HepG2 (cell line): ENCODE measurements around the gene PCSK6. TPM values are rescaled to one million over a fixed set of nuclear protein-coding genes. Genes with fewer than 3 reads are reported as not detected.
A peak's percentile ranks its signal among the peaks of the same experiment; 100 is the strongest.

ENCODE experiments used
- ADNP ChIP-seq: sonication (generic); formaldehyde crosslinking; IDR thresholded peaks from 2 replicates; pipeline ENCODE4 v1.4.0; 2020; ENCODE audit warnings: missing genetic modification reagents
- GABPA ChIP-seq, 2 experiments: IDR thresholded peaks; 2 replicates each; pipeline ENCODE4 v1.6.1; 2011 to 2016; ENCODE audit warnings: low read depth in 2 of 2, low read length in 1 of 2, missing biosample characterization in 1 of 2, missing genetic modification characterization in 1 of 2
- GLI4 ChIP-seq: sonication (generic); formaldehyde crosslinking; IDR thresholded peaks from 2 replicates; pipeline ENCODE4 v1.5.1; 2020; ENCODE audit warnings: missing genetic modification reagents, mild to moderate bottlenecking, moderate library complexity, borderline replicate concordance
- HMGA1 ChIP-seq: sonication (generic); formaldehyde crosslinking; conservative IDR thresholded peaks from 2 replicates; pipeline ENCODE4 v1.4.0; 2020; ENCODE audit warnings: missing genetic modification reagents
- KLF16 ChIP-seq, 2 experiments: sonication (generic) in 1 of 2; formaldehyde crosslinking in 1 of 2; IDR thresholded peaks; 2 replicates each; pipeline versions ENCODE4 v1.6.1 to v1.8.0; 2016 to 2023; ENCODE audit warnings: missing genetic modification reagents in 2 of 2, missing compliant biosample characterization in 1 of 2
- MED13 ChIP-seq: sonication (generic); formaldehyde crosslinking; IDR thresholded peaks from 2 replicates; pipeline ENCODE4 v1.5.0; 2020; ENCODE audit warnings: missing genetic modification reagents
- MEIS1 ChIP-seq: sonication (generic); formaldehyde crosslinking; IDR thresholded peaks from 2 replicates; pipeline ENCODE4 v1.9.0; 2021; ENCODE audit warnings: mild to moderate bottlenecking, missing genetic modification reagents, moderate library complexity, borderline replicate concordance
- SCMH1 ChIP-seq: sonication (generic); formaldehyde crosslinking; IDR thresholded peaks from 2 replicates; pipeline ENCODE4 v1.9.0; 2021; ENCODE audit warnings: missing genetic modification reagents, mild to moderate bottlenecking, borderline replicate concordance
- ZFP36L1 ChIP-seq: sonication (generic); formaldehyde crosslinking; IDR thresholded peaks from 2 replicates; pipeline ENCODE4 v1.8.0; 2022; ENCODE audit warnings: mild to moderate bottlenecking, missing genetic modification reagents, moderate library complexity
- ZNF672 ChIP-seq: sonication (generic); formaldehyde crosslinking; IDR thresholded peaks from 2 replicates; pipeline ENCODE4 v1.8.1; 2022; ENCODE audit warnings: missing genetic modification reagents
- ZNF790 ChIP-seq: sonication (generic); formaldehyde crosslinking; IDR thresholded peaks from 2 replicates; pipeline ENCODE4 v1.8.0; 2022; ENCODE audit warnings: missing genetic modification reagents, mild to moderate bottlenecking, borderline replicate concordance
- ZNF883 ChIP-seq: sonication (generic); formaldehyde crosslinking; IDR thresholded peaks from 2 replicates; pipeline ENCODE4 v1.5.1; 2020; ENCODE audit warnings: mild to moderate bottlenecking, missing genetic modification reagents; ENCODE audit errors: not compliant biosample characterization
- polyA plus RNA-seq, 8 experiments: library from polyadenylated mRNA; depleted of rRNA in 3 of 8; stranded (reverse) in 7 of 8; unstranded in 1 of 8; fragments of >200 nt; fragmentation: Illumina TruSeq in 4 of 8; extraction: Trizol in 4 of 8; gene quantifications; 2 replicates each; pipeline versions ENCODE4 v1.2.1 to v1.2.3, GENCODE V29; 2011 to 2016; ENCODE audit warnings: low read depth in 4 of 8, missing spikeins in 1 of 8, mixed read lengths in 1 of 8; ENCODE audit not compliant: insufficient read depth in 1 of 8
- total RNA-seq, 5 experiments: library from RNA; depleted of rRNA; stranded (reverse); fragments of >200 nt; fragmentation: Illumina TruSeq; extraction: Trizol; gene quantifications; 2 replicates each; pipeline ENCODE4 v1.2.3, GENCODE V29; 2016; ENCODE audit warnings: low read depth in 1 of 5
- TF ChIP-seq, protein P1 (sequence below): sonication (generic); formaldehyde crosslinking; IDR thresholded peaks from 2 replicates; pipeline ENCODE4 v1.5.0; 2020; ENCODE audit warnings: missing genetic modification reagents
- TF ChIP-seq, protein P2 (sequence below): sonication (generic); formaldehyde crosslinking; IDR thresholded peaks from 2 replicates; pipeline ENCODE4 v1.9.0; 2021; ENCODE audit warnings: missing genetic modification reagents, mild to moderate bottlenecking, borderline replicate concordance
- TF ChIP-seq, protein P3 (sequence below): sonication (generic); formaldehyde crosslinking; IDR thresholded peaks from 2 replicates; pipeline ENCODE4 v1.5.0; 2020; ENCODE audit warnings: mild to moderate bottlenecking, missing genetic modification reagents, borderline replicate concordance
- TF ChIP-seq, protein P4 (sequence below): sonication (generic); formaldehyde crosslinking; IDR thresholded peaks from 2 replicates; pipeline ENCODE4 v1.4.0; 2020; ENCODE audit warnings: missing genetic modification reagents, borderline replicate concordance

PCSK6 gene
- total and polyA plus RNA-seq, 2 of the 13 experiments (the other 11 are each of a cell fraction or from before 2014, with no cell fraction given) = 56.5 to 155 TPM

GRCh38 chr15:101445562-101446517 lies 43.7 kb downstream of the PCSK6 start (continued):
- TF ChIP-seq MED13 (peak; percentile 68; the same call in 1 of the 2 replicates), HMGA1 (CRISPR knock-in tag) (no peak), KLF16 (CRISPR knock-in tag; IDR thresholded peaks at IDR 0.05) (peak in 1 of 2 experiments; percentile 91; a peak in 2 of 4 replicates), ZNF672 (CRISPR knock-in tag) (no peak), ZFP36L1 (CRISPR knock-in tag) (peak; percentile 73; the same call in 1 of the 2 replicates), ADNP (no peak), GABPA (IDR thresholded peaks at IDR 0.05; ENCODE audit: low read depth, low read length) (no peak), GABPA (CRISPR knock-in tag; IDR thresholded peaks at IDR 0.05; ENCODE audit: low read depth) (no peak), ZNF790 (CRISPR knock-in tag) (no peak), MEIS1 (peak; percentile 70; the same call in 1 of the 2 replicates), SCMH1 (CRISPR knock-in tag) (no peak), ZNF883 (CRISPR knock-in tag) (no peak), GLI4 (no peak)
- TF ChIP-seq, protein P1, sequence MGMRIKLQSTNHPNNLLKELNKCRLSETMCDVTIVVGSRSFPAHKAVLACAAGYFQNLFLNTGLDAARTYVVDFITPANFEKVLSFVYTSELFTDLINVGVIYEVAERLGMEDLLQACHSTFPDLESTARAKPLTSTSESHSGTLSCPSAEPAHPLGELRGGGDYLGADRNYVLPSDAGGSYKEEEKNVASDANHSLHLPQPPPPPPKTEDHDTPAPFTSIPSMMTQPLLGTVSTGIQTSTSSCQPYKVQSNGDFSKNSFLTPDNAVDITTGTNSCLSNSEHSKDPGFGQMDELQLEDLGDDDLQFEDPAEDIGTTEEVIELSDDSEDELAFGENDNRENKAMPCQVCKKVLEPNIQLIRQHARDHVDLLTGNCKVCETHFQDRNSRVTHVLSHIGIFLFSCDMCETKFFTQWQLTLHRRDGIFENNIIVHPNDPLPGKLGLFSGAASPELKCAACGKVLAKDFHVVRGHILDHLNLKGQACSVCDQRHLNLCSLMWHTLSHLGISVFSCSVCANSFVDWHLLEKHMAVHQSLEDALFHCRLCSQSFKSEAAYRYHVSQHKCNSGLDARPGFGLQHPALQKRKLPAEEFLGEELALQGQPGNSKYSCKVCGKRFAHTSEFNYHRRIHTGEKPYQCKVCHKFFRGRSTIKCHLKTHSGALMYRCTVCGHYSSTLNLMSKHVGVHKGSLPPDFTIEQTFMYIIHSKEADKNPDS = no peak
- TF ChIP-seq, protein P2, sequence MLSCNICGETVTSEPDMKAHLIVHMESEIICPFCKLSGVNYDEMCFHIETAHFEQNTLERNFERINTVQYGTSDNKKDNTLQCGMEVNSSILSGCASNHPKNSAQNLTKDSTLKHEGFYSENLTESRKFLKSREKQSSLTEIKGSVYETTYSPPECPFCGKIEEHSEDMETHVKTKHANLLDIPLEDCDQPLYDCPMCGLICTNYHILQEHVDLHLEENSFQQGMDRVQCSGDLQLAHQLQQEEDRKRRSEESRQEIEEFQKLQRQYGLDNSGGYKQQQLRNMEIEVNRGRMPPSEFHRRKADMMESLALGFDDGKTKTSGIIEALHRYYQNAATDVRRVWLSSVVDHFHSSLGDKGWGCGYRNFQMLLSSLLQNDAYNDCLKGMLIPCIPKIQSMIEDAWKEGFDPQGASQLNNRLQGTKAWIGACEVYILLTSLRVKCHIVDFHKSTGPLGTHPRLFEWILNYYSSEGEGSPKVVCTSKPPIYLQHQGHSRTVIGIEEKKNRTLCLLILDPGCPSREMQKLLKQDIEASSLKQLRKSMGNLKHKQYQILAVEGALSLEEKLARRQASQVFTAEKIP (CRISPR knock-in tag) = no peak
- TF ChIP-seq, protein P3, sequence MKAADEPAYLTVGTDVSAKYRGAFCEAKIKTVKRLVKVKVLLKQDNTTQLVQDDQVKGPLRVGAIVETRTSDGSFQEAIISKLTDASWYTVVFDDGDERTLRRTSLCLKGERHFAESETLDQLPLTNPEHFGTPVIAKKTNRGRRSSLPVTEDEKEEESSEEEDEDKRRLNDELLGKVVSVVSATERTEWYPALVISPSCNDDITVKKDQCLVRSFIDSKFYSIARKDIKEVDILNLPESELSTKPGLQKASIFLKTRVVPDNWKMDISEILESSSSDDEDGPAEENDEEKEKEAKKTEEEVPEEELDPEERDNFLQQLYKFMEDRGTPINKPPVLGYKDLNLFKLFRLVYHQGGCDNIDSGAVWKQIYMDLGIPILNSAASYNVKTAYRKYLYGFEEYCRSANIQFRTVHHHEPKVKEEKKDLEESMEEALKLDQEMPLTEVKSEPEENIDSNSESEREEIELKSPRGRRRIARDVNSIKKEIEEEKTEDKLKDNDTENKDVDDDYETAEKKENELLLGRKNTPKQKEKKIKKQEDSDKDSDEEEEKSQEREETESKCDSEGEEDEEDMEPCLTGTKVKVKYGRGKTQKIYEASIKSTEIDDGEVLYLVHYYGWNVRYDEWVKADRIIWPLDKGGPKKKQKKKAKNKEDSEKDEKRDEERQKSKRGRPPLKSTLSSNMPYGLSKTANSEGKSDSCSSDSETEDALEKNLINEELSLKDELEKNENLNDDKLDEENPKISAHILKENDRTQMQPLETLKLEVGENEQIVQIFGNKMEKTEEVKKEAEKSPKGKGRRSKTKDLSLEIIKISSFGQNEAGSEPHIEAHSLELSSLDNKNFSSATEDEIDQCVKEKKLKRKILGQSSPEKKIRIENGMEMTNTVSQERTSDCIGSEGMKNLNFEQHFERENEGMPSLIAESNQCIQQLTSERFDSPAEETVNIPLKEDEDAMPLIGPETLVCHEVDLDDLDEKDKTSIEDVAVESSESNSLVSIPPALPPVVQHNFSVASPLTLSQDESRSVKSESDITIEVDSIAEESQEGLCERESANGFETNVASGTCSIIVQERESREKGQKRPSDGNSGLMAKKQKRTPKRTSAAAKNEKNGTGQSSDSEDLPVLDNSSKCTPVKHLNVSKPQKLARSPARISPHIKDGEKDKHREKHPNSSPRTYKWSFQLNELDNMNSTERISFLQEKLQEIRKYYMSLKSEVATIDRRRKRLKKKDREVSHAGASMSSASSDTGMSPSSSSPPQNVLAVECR (CRISPR knock-in tag) = peak; percentile 73; the same call in 1 of the 2 replicates
- TF ChIP-seq, protein P4, sequence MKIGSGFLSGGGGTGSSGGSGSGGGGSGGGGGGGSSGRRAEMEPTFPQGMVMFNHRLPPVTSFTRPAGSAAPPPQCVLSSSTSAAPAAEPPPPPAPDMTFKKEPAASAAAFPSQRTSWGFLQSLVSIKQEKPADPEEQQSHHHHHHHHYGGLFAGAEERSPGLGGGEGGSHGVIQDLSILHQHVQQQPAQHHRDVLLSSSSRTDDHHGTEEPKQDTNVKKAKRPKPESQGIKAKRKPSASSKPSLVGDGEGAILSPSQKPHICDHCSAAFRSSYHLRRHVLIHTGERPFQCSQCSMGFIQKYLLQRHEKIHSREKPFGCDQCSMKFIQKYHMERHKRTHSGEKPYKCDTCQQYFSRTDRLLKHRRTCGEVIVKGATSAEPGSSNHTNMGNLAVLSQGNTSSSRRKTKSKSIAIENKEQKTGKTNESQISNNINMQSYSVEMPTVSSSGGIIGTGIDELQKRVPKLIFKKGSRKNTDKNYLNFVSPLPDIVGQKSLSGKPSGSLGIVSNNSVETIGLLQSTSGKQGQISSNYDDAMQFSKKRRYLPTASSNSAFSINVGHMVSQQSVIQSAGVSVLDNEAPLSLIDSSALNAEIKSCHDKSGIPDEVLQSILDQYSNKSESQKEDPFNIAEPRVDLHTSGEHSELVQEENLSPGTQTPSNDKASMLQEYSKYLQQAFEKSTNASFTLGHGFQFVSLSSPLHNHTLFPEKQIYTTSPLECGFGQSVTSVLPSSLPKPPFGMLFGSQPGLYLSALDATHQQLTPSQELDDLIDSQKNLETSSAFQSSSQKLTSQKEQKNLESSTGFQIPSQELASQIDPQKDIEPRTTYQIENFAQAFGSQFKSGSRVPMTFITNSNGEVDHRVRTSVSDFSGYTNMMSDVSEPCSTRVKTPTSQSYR = no peak
